ENCODE results near the gene KRTAP10-8.
"Not testable (repeated sequence)": the region's sequence is repeated elsewhere in the genome, so short reads cannot be mapped to it uniquely, and the experiment has no call there.

GRCh38 chr21:44661567-44661966, 49.7 kb downstream of the KRTAP10-8 start:
- TF ChIP-seq CTCF (IDR thresholded peaks at IDR 0.05; ENCODE audit: low read length); EZH2 (optimal IDR thresholded peaks at IDR 0.05; ENCODE audit: low read depth, low read length): not testable (repeated sequence)

Data from MM.1S (cell line).